Thyroid gland (tissue), 4 donors: ENCODE data around the gene RASGRP1. TPM values are rescaled to one million over a fixed set of nuclear protein-coding genes. Genes with fewer than 3 reads are reported as not detected.
A peak's percentile ranks its signal among the peaks of the same experiment; 100 is the strongest.

Experiments used
- DNase-seq, 2 donors: peaks; one replicate each; pipeline ENCODE4 v3.0.0-alpha.2; 2019
- H3K27ac ChIP-seq, 3 donors: fragments of 200-600 bp; sonication (generic); 1 replicate in 2 of 3; 2 replicates in 1 of 3; pipeline ENCODE4 v1.5.1; 2016 to 2019; ENCODE audit warnings: mild to moderate bottlenecking in 1 of 3, moderate library complexity in 1 of 3
- H3K27me3 ChIP-seq: fragments of 200-600 bp; sonication (generic); one replicate; pipeline ENCODE4 v1.5.1; 2019
- H3K36me3 ChIP-seq, 2 donors: fragments of 200-600 bp; sonication (generic); one replicate each; pipeline ENCODE4 v1.5.1; 2016 to 2019
- H3K4me1 ChIP-seq, 2 donors: fragments of 200-600 bp; sonication (generic); one replicate each; pipeline ENCODE4 v1.5.1; 2017 to 2019
- H3K4me3 ChIP-seq, 3 donors: fragments of 200-600 bp; sonication (generic); replicated peaks in 1 of 3; 1 replicate in 2 of 3; 2 replicates in 1 of 3; pipeline ENCODE4 v1.5.1; 2016; ENCODE audit warnings: mild to moderate bottlenecking in 1 of 3
- H3K9me3 ChIP-seq: fragments of 200-600 bp; sonication (generic); one replicate; pipeline ENCODE4 v1.5.1; 2017
- CTCF ChIP-seq, 6 experiments: fragments of 200-600 bp in 3 of 6; fragments of 450-650 bp in 3 of 6; sonication (generic) in 3 of 6; IDR thresholded peaks; one replicate each; pipeline ENCODE4 v1.5.1; 2016 to 2019; ENCODE audit warnings: antibody characterized with exemption in 6 of 6, mild to moderate bottlenecking in 2 of 6, inconsistent platforms in 1 of 6, moderate library complexity in 1 of 6
- POLR2A ChIP-seq, 2 donors: fragments of 450-650 bp; IDR thresholded peaks; one replicate each; pipeline ENCODE4 v1.6.1; 2017; ENCODE audit warnings: antibody characterized with exemption in 2 of 2, mild to moderate bottlenecking in 2 of 2, moderate library complexity in 1 of 2
- WGBS, 2 donors: methylation state at CpG; one replicate each; pipeline ENCODE4 v1.1.5; 2017; 5-methylcytosine and 5-hydroxymethylcytosine counted together
- intact Hi-C: fragments of 100-400 bp; cut with DNase I; formaldehyde crosslinking; loops from one replicate; pipeline ENCODE4 v1.15.1; 2023
- total RNA-seq, 4 donors: library from RNA; depleted of rRNA; stranded (reverse); fragments of >200 nt; gene quantifications; one replicate each; pipeline ENCODE4 v1.2.3, GENCODE V29; 2016

RASGRP1 gene
- total RNA-seq, 4 donors from 2014 or later: 0.24 to 1.9 (median 0.89) TPM

GRCh38 chr15:38602910-38603670 is 38.5 kb upstream of the RASGRP1 start:
- H3K9me3 ChIP-seq: no peaks in the 10 kb centered on the region
- 70 to 73% methylated on average over 7 of the region's 7 CpGs for WGBS, 2 donors
- no peaks in the 10 kb centered on the region for H3K4me1 ChIP-seq
- no peak overlapping the region for H3K4me3 ChIP-seq
- no peaks in the 10 kb centered on the region for H3K36me3 ChIP-seq
- H3K27me3 ChIP-seq: no peaks in the 10 kb centered on the region
- intact Hi-C loops: no loop called here
- no peak overlapping the region for H3K27ac ChIP-seq
- DNase-seq: no peak
- TF ChIP-seq POLR2A (IDR thresholded peaks at IDR 0.05) (no peak), CTCF (IDR thresholded peaks at IDR 0.05) (no peak)

DNA sequence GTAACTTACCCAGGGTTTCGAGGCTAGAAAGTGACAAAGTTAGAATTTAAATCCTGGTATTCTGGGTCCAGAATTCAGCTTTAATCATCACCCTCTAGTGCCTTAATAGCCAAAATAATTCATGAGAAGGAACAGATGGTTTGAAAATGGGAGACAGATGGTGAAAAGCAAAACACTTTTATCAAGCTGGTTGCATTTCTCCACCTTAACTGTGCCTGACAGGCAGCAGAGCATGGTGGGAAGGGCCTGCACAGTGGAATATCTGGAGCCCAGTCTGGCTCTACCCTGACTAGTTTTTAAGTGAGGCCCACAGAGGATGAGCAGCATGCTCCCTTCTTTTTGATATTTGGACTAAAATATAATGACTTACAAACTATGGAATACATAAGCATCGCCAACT is 35.6 kb upstream of the RASGRP1 start:
- no peak for DNase-seq
- intact Hi-C loops: no loop called here
- 93 to 96% methylated on average over 2 of the region's 2 CpGs for WGBS, 2 donors
- Histone ChIP-seq H3K36me3 (no peaks in the 10 kb centered on the region), H3K27ac (no peak overlapping the region), H3K4me1 (no peaks in the 10 kb centered on the region), H3K9me3 (no peaks in the 10 kb centered on the region), H3K27me3 (no peaks in the 10 kb centered on the region), H3K4me3 (no peak overlapping the region)
- TF ChIP-seq POLR2A (IDR thresholded peaks at IDR 0.05) (no peak), CTCF (IDR thresholded peaks at IDR 0.05) (no peak)

DNA sequence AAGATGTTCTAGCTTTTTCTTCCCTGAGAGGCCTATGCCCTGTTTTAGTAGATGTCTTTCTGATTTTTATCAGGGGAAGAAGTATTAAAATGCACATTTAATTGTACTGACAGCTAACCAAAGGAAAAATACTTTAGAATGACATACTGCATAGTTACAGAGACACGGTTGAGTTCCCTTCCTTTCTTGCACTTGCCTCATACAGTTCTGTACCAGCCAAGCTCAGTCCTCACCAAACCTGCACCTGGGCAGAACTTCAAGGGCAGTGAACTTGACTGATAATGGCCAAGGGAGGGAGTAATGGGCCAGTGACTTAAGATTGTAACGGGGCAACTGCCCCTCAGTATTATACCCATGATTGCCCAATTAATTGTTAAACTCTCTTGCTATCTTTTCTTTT is 34.1 kb upstream of the RASGRP1 start:
- H3K4me3 ChIP-seq: no peak overlapping the region
- WGBS, 2 donors: 37 to 48% methylated on average over 2 of the region's 2 CpGs
- TF ChIP-seq POLR2A (IDR thresholded peaks at IDR 0.05) (no peak), CTCF (IDR thresholded peaks at IDR 0.05) (no peak)
- H3K36me3 ChIP-seq: no peaks in the 10 kb centered on the region
- peak in 1 of 2 donors; percentile 2 for DNase-seq
- no peaks in the 10 kb centered on the region for H3K27me3 ChIP-seq
- H3K27ac ChIP-seq: no peak overlapping the region
- intact Hi-C loops: no loop called here
- no peaks in the 10 kb centered on the region for H3K4me1 ChIP-seq
- no peaks in the 10 kb centered on the region for H3K9me3 ChIP-seq

DNA sequence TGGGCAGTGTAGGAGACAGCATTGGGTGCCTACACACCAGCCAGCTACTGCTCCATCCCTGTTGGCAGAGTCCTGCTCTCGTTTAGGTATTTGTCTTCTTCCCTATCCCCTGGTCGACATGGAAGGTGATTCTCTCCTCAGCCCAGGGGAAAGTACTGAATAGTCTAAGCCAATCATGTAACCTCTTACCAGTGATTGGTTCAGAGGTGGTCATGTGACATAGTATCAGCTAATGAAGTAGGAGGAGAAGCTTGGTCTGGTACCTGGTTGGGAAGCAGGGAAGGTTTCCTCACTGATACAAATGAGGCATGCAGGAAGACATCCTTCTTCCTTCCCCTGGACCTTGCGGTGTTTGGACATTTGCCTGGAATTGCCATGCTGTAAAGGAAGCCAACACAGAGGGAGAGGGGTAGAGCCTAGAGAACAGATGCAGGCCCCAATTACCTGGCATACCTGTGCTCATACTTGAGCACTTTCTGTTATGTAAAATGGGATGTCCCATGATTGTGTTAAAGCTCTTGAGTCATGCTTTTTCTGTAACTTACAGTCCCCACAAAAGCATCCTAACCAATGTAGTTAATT is 32.7 kb upstream of the RASGRP1 start:
- intact Hi-C loops: no loop called here
- WGBS, 2 donors: 80 to 93% methylated on average over 3 of the region's 3 CpGs
- H3K4me3 ChIP-seq: no peak overlapping the region
- DNase-seq: no peak
- H3K27me3 ChIP-seq: no peaks in the 10 kb centered on the region
- H3K9me3 ChIP-seq: no peaks in the 10 kb centered on the region
- H3K27ac ChIP-seq: no peak overlapping the region
- H3K4me1 ChIP-seq: no peaks in the 10 kb centered on the region
- TF ChIP-seq CTCF (IDR thresholded peaks at IDR 0.05) (no peak), POLR2A (IDR thresholded peaks at IDR 0.05) (no peak)
- H3K36me3 ChIP-seq: no peaks in the 10 kb centered on the region

DNA sequence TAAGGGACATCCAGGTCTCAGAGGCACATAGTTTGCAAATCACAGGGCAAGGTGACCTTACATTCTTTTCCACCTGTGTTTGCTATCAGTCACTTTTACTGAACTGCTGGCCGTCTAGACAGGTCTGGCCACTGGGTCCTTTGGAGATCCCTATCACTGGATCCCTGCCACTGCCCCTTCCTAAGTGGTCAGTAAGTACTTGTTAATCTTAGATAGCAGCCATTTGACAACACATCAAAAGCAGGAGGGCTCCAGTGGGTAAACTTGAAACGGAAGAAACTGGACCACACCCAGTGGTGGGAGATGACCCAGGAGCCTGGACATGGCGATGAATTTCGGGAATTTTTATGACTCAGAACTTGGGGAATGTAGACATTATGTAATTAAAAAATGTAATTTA is 28.9 kb upstream of the RASGRP1 start:
- Histone ChIP-seq H3K4me1 (no peaks in the 10 kb centered on the region), H3K27ac (no peak overlapping the region), H3K9me3 (no peaks in the 10 kb centered on the region), H3K4me3 (no peak overlapping the region), H3K27me3 (no peaks in the 10 kb centered on the region), H3K36me3 (no peaks in the 10 kb centered on the region)
- WGBS, 2 donors: 42 to 50% methylated on average over 4 of the region's 4 CpGs
- intact Hi-C loops: no loop called here
- DNase-seq: no peak
- TF ChIP-seq CTCF (IDR thresholded peaks at IDR 0.05): no peak
- no peak for TF ChIP-seq POLR2A (IDR thresholded peaks at IDR 0.05)
